Peyer's patch (tissue), 4 donors: ENCODE results near the gene DEXI.

Experiments used
- CTCF ChIP-seq, 6 experiments: fragments of 450-650 bp in 4 of 6; fragments of 200-600 bp in 2 of 6; sonication (generic) in 1 of 6; IDR thresholded peaks; one replicate each; pipeline ENCODE4 v1.5.1; 2017 to 2019; ENCODE audit warnings: antibody characterized with exemption in 6 of 6, mild to moderate bottlenecking in 3 of 6, moderate library complexity in 1 of 6
- POLR2A ChIP-seq, 2 donors: fragments of 450-650 bp; IDR thresholded peaks; one replicate each; pipeline ENCODE4 v1.5.1; 2017; ENCODE audit warnings: antibody characterized with exemption in 2 of 2, mild to moderate bottlenecking in 2 of 2, moderate library complexity in 2 of 2

- no peak for TF ChIP-seq CTCF (IDR thresholded peaks at IDR 0.05)
- no peak for TF ChIP-seq POLR2A (IDR thresholded peaks at IDR 0.05)
These were observed 938 bp downstream of the DEXI start for GRCh38 chr16:10941127-10941933.
